Stomach (tissue), 4 donors: ENCODE data around the gene CREB5.

Experiments used
- CTCF ChIP-seq, 7 experiments: fragments of 450-650 bp in 4 of 7; fragments of 200-600 bp in 3 of 7; sonication (generic) in 3 of 7; IDR thresholded peaks; one replicate each; pipeline ENCODE4 v1.5.1; 2016 to 2019; ENCODE audit warnings: antibody characterized with exemption in 7 of 7, control low read depth in 2 of 7, mild to moderate bottlenecking in 1 of 7
- POLR2A ChIP-seq, 4 donors: fragments of 450-650 bp; IDR thresholded peaks; one replicate each; pipeline ENCODE4 v1.6.1; 2016; ENCODE audit warnings: antibody characterized with exemption in 4 of 4, control low read depth in 2 of 4, mild to moderate bottlenecking in 1 of 4, moderate library complexity in 1 of 4
- POLR2AphosphoS5 ChIP-seq, 3 donors: sonication (generic); formaldehyde crosslinking; IDR thresholded peaks; one replicate each; pipeline ENCODE4 v1.6.1; 2016; ENCODE audit warnings: antibody characterized with exemption in 3 of 3

- no peak for TF ChIP-seq POLR2A (IDR thresholded peaks at IDR 0.05)
- TF ChIP-seq CTCF (IDR thresholded peaks at IDR 0.05) = no peak
- TF ChIP-seq POLR2AphosphoS5 (IDR thresholded peaks at IDR 0.05) = no peak
Measured at GRCh38 chr7:28739128-28739527, 326.8 kb downstream of the CREB5 start.
